Liver (tissue), 9 donors: ENCODE measurements around the gene BFSP2. TPM values are rescaled to one million over a fixed set of nuclear protein-coding genes. Genes with fewer than 3 reads are reported as not detected.

ENCODE experiments used
- DNase-seq: peaks from one replicate; pipeline ENCODE4 v3.0.0-alpha.2; 2017; ENCODE audit warnings: low spot score
- H3K27ac ChIP-seq, 2 donors: one replicate each; pipeline ENCODE4 v1.7.0; 2013; ENCODE audit warnings: inconsistent platforms in 2 of 2, low read length in 2 of 2, control low read depth in 1 of 2, low read depth in 1 of 2, mild to moderate bottlenecking in 1 of 2
- H3K27me3 ChIP-seq, 4 donors: one replicate each; pipeline versions ENCODE4 v1.6.1 to v1.7.0; 2013; ENCODE audit warnings: low read length in 3 of 4, inconsistent platforms in 1 of 4, mild to moderate bottlenecking in 1 of 4, moderate library complexity in 1 of 4; ENCODE audit not compliant: control insufficient read depth in 4 of 4, insufficient read depth in 4 of 4
- H3K36me3 ChIP-seq, 4 donors: one replicate each; pipeline versions ENCODE4 v1.6.1 to v1.7.0; 2013; ENCODE audit warnings: low read length in 3 of 4, mild to moderate bottlenecking in 3 of 4, low read depth in 1 of 4, moderate library complexity in 1 of 4; ENCODE audit not compliant: control insufficient read depth in 4 of 4, insufficient read depth in 3 of 4
- H3K4me1 ChIP-seq, 4 donors: one replicate each; pipeline versions ENCODE4 v1.6.1 to v1.7.0; 2013; ENCODE audit warnings: low read length in 3 of 4, mild to moderate bottlenecking in 3 of 4, moderate library complexity in 1 of 4; ENCODE audit not compliant: control insufficient read depth in 4 of 4, insufficient read depth in 4 of 4
- H3K4me3 ChIP-seq, 3 donors: one replicate each; pipeline versions ENCODE4 v1.6.1 to v1.7.0; 2013; ENCODE audit warnings: low read length in 3 of 3, control low read depth in 1 of 3, low read depth in 1 of 3, mild to moderate bottlenecking in 1 of 3
- H3K9ac ChIP-seq, 2 donors: one replicate each; pipeline ENCODE4 v1.7.0; 2013; ENCODE audit warnings: low read length in 2 of 2, mild to moderate bottlenecking in 2 of 2, moderate library complexity in 2 of 2, control low read depth in 1 of 2, low read depth in 1 of 2
- H3K9me3 ChIP-seq, 4 donors: one replicate each; pipeline versions ENCODE4 v1.6.1 to v1.7.0; 2013; ENCODE audit warnings: low read length in 3 of 4; ENCODE audit not compliant: control insufficient read depth in 4 of 4
- ATF3 ChIP-seq: IDR thresholded peaks from 2 replicates; pipeline ENCODE4 v1.6.1; 2016; ENCODE audit warnings: antibody characterized with exemption
- EGR1 ChIP-seq, 2 donors: IDR thresholded peaks; 2 replicates each; pipeline ENCODE4 v1.6.1; 2016 to 2018; ENCODE audit warnings: antibody characterized with exemption in 2 of 2, low read depth in 2 of 2
- FOXA1 ChIP-seq: IDR thresholded peaks from 2 replicates; pipeline ENCODE4 v1.6.1; 2016; ENCODE audit warnings: antibody characterized with exemption
- FOXA2 ChIP-seq: IDR thresholded peaks from 2 replicates; pipeline ENCODE4 v1.6.1; 2016; ENCODE audit warnings: antibody characterized with exemption
- GABPA ChIP-seq, 2 donors: IDR thresholded peaks in 1 of 2; conservative IDR thresholded peaks in 1 of 2; 2 replicates each; pipeline ENCODE4 v1.6.1; 2016; ENCODE audit warnings: antibody characterized with exemption in 2 of 2, mild to moderate bottlenecking in 1 of 2, moderate library complexity in 1 of 2
- HNF4A ChIP-seq, 2 donors: conservative IDR thresholded peaks; 2 replicates each; pipeline ENCODE4 v1.6.1; 2016; ENCODE audit warnings: antibody characterized with exemption in 2 of 2, mild to moderate bottlenecking in 2 of 2
- HNF4G ChIP-seq: IDR thresholded peaks from 2 replicates; pipeline ENCODE4 v1.6.1; 2016; ENCODE audit warnings: antibody characterized with exemption
- JUND ChIP-seq, 2 donors: IDR thresholded peaks; 2 replicates each; pipeline ENCODE4 v1.6.1; 2016; ENCODE audit warnings: antibody characterized with exemption in 2 of 2
- MAX ChIP-seq: IDR thresholded peaks from 2 replicates; pipeline ENCODE4 v1.6.1; 2016; ENCODE audit warnings: antibody characterized with exemption
- NR2F2 ChIP-seq: IDR thresholded peaks from 2 replicates; pipeline ENCODE4 v1.6.1; 2016; ENCODE audit warnings: antibody characterized with exemption
- SP1 ChIP-seq: IDR thresholded peaks from 2 replicates; pipeline ENCODE4 v1.6.1; 2018; ENCODE audit warnings: antibody characterized with exemption, mild to moderate bottlenecking
- TAF1 ChIP-seq: conservative IDR thresholded peaks from 2 replicates; pipeline ENCODE4 v1.6.1; 2016; ENCODE audit warnings: antibody characterized with exemption, mild to moderate bottlenecking
- WGBS: extraction: QIAGEN DNeasy Blood & Tissue Kit; methylation state at CpG from one replicate; pipeline ENCODE4 v1.1.7; 2013; 5-methylcytosine and 5-hydroxymethylcytosine counted together
- polyA plus RNA-seq, 2 donors: library from polyadenylated mRNA; stranded (reverse) in 1 of 2; unstranded in 1 of 2; fragments of 200-250 nt in 1 of 2; fragments of >200 nt in 1 of 2; fragmentation: Nextera tagmentation in 1 of 2; extraction: Ambion mirVana in 1 of 2; gene quantifications; one replicate each; pipeline versions ENCODE4 v1.2.1 to v1.2.3, GENCODE V29; 2013 to 2015
- total RNA-seq, 2 donors: library from RNA; depleted of rRNA; stranded (reverse); fragments of >200 nt; gene quantifications; one replicate each; pipeline ENCODE4 v1.2.3, GENCODE V29; 2014
- TF ChIP-seq, protein P1 (sequence below): IDR thresholded peaks from 2 replicates; pipeline ENCODE4 v1.6.1; 2016; ENCODE audit warnings: antibody characterized with exemption, mild to moderate bottlenecking
- TF ChIP-seq, protein P2 (sequence below): IDR thresholded peaks from 2 replicates; pipeline ENCODE4 v1.6.1; 2016; ENCODE audit warnings: antibody characterized with exemption
- donor health status: healthy.
- donor health status: healthy.
- donor health status: healthy.
- donor health status: healthy.
- donor health status: healthy.

Gene BFSP2
- total and polyA plus RNA-seq, 4 donors, result 0.42 TPM; not detected in 3

GRCh38 chr3:133375403-133375745 is 24.5 kb upstream of the BFSP2 start (continued):
- TF ChIP-seq, protein P1, sequence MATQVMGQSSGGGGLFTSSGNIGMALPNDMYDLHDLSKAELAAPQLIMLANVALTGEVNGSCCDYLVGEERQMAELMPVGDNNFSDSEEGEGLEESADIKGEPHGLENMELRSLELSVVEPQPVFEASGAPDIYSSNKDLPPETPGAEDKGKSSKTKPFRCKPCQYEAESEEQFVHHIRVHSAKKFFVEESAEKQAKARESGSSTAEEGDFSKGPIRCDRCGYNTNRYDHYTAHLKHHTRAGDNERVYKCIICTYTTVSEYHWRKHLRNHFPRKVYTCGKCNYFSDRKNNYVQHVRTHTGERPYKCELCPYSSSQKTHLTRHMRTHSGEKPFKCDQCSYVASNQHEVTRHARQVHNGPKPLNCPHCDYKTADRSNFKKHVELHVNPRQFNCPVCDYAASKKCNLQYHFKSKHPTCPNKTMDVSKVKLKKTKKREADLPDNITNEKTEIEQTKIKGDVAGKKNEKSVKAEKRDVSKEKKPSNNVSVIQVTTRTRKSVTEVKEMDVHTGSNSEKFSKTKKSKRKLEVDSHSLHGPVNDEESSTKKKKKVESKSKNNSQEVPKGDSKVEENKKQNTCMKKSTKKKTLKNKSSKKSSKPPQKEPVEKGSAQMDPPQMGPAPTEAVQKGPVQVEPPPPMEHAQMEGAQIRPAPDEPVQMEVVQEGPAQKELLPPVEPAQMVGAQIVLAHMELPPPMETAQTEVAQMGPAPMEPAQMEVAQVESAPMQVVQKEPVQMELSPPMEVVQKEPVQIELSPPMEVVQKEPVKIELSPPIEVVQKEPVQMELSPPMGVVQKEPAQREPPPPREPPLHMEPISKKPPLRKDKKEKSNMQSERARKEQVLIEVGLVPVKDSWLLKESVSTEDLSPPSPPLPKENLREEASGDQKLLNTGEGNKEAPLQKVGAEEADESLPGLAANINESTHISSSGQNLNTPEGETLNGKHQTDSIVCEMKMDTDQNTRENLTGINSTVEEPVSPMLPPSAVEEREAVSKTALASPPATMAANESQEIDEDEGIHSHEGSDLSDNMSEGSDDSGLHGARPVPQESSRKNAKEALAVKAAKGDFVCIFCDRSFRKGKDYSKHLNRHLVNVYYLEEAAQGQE, result no peak
- no peak for TF ChIP-seq GABPA (IDR thresholded peaks at IDR 0.05 in 1 of 2, conservative IDR thresholded peaks at IDR 0.05 in 1 of 2)

DNA sequence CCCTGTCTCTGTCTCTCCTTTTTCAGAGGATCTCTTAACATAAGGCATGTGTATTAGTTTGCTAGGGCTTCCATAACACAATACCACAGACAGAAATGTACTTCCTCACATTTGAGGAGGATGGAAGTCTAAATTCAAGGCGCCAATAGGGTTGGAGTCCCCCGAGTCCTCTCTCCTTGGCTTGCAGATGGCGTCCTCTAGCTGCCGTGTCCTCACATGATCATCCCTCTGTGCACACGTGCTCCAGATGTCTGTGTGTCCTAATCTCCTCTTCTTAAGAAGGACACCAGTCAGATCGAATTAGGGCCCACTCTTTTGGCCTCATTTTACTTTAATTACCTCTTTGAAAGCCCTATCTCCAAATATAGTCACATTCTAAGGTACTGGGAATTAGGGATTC is 23.0 kb upstream of the BFSP2 start:
- no peaks in the 10 kb centered on the region for H3K27me3 ChIP-seq
- no peak overlapping the region for H3K9ac ChIP-seq
- no peak overlapping the region for H3K4me3 ChIP-seq
- 74% methylated on average over 6 of the region's 6 CpGs for WGBS
- DNase-seq, result no peak
- no peak overlapping the region for H3K27ac ChIP-seq
- H3K9me3 ChIP-seq, result no peaks in the 10 kb centered on the region
- peaks cover 2 to 16% (median 13%) of the 10 kb centered on the region in 4 donors for H3K4me1 ChIP-seq
- TF ChIP-seq SP1 (no peak), EGR1 (IDR thresholded peaks at IDR 0.05; ENCODE audit: low read depth in 2 of 2) (no peak), TAF1 (no peak), FOXA1 (no peak), HNF4A (conservative IDR thresholded peaks at IDR 0.05) (no peak), MAX (no peak), JUND (IDR thresholded peaks at IDR 0.05) (no peak), HNF4G (no peak), ATF3 (no peak), FOXA2 (no peak), GABPA (IDR thresholded peaks at IDR 0.05 in 1 of 2, conservative IDR thresholded peaks at IDR 0.05 in 1 of 2) (no peak), NR2F2 (no peak)
- TF ChIP-seq, protein P2, sequence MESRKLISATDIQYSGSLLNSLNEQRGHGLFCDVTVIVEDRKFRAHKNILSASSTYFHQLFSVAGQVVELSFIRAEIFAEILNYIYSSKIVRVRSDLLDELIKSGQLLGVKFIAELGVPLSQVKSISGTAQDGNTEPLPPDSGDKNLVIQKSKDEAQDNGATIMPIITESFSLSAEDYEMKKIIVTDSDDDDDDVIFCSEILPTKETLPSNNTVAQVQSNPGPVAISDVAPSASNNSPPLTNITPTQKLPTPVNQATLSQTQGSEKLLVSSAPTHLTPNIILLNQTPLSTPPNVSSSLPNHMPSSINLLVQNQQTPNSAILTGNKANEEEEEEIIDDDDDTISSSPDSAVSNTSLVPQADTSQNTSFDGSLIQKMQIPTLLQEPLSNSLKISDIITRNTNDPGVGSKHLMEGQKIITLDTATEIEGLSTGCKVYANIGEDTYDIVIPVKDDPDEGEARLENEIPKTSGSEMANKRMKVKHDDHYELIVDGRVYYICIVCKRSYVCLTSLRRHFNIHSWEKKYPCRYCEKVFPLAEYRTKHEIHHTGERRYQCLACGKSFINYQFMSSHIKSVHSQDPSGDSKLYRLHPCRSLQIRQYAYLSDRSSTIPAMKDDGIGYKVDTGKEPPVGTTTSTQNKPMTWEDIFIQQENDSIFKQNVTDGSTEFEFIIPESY, result no peak
- TF ChIP-seq, protein P1, result no peak
- no peaks in the 10 kb centered on the region for H3K36me3 ChIP-seq
